ENCODE data around the gene PPP2R5B.
A peak's percentile ranks its signal among the peaks of the same experiment; 100 is the strongest.
"Not testable (repeated sequence)": the region's sequence is repeated elsewhere in the genome, so short reads cannot be mapped to it uniquely, and the experiment has no call there.

The PPP2R5B gene

GRCh38 chr11:64933213-64933934 is 8.9 kb downstream of the PPP2R5B start:
- no peak for DNase-seq

DNA sequence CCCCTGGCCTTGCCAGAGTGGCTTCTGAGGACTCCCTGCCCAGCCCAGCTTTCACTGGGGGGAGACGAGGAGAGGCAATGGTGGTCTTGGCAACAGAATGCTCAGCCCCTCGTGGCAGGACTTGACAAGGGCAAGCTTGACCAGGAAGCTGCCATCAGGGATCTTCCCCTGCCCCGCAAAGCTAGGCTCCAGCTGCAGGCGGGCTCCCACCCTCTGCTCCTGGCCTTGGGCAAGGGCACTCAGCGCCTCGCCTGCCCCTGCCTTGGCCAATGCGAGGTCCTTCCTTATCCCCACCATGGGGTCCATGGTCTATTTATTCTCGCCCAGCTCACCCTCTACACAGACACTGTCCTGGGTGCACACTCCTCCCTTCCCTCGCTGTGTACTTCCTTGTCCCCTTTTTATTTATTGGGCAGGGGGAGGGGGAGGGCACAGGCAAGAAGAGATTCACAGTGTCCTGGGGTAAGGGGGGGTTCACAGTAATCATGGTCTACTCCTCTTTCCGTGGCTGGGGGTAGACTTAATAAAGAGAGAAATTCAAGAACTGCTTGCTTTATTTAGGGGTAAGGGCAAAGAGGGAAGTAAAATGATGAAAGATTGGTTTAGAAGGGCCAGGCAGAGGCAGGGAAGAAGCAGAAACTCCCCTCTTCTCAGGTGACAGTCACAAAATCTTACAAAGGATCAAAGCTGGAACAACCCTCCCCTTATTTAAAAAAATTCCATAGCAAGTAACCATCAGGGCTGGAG is 9.6 kb downstream of the PPP2R5B start:
- DNase-seq, result no peak

- DNase-seq, result no peak
Measured at GRCh38 chr11:64934682-64935358, 10.3 kb downstream of the PPP2R5B start.

- DNase-seq, result no peak
Measured at GRCh38 chr11:64935359-64936081, 11.0 kb downstream of the PPP2R5B start, which contains the start of gene GPHA2. TSS of gene GPHA2 (minus strand) at chr11:64935893. CDS start at chr11:64935460, 433 bp downstream.

- no peak for DNase-seq
Measured at GRCh38 chr11:64936539-64936938, 12.1 kb downstream of the PPP2R5B start.

GRCh38 chr11:64947208-64947814 is 22.8 kb downstream of the PPP2R5B start:
- no peak for DNase-seq

DNA sequence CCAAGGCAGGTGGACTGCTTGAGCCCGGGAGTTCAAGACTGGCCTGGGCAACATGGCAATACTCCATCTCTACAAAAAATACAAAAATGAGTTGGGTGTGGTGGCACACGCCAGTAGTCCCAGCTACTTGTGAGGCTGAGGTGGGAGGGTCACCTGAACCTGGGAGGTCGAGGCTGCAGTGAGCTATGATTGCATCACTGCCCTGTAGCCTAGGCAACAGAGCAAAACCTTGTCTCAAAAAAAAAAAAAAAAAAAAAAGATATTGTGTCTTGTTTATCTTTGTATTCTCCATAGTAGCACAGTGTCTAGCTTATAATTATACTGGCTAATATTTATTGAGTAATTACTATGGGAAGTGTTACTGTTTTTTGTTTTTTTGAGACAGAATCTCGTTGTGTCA is 27.0 kb downstream of the PPP2R5B start:
- DNase-seq, result no peak

DNA sequence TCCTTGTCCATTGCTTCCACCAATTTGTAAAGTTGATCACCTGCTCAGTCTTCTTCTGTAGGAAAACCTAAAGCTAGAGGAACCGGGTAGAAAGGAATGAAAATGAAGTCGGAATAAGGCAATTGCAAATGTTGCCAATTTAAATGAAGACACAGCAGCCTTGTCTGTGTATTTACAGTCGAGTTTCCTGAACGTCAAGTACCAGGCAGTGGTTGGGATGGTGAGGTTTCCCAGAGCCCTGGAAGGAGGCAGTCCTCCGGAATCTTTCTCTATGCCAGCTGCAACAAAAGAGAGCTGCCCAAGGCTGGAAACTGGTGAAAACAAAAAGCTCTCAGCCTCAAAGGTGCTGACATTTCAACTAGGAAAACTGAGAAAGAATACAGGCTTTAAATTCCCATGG is 29.7 kb downstream of the PPP2R5B start:
- DNase-seq, result no peak

DNA sequence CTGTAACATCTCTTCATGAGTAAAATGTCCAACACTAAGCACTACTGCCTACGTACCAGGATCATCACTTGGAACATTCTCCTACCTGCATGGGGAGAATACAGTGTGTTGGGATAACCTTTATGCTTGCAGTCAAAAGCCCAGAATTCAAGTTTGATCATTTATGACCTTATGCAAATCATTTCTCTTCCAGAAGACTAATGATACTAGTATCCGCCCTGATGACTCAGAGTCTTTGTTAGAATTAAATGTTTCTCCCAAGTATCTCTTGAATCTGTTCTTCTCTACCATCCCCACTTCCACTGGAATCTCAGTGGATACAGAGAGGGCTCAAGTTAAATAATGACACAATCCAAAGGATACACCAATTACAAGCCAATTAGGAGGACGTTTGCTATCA is 35.0 kb downstream of the PPP2R5B start:
- DNase-seq, result no peak

- DNase-seq, result no peak
Measured at GRCh38 chr11:64960719-64961118, 36.2 kb downstream of the PPP2R5B start.

DNA sequence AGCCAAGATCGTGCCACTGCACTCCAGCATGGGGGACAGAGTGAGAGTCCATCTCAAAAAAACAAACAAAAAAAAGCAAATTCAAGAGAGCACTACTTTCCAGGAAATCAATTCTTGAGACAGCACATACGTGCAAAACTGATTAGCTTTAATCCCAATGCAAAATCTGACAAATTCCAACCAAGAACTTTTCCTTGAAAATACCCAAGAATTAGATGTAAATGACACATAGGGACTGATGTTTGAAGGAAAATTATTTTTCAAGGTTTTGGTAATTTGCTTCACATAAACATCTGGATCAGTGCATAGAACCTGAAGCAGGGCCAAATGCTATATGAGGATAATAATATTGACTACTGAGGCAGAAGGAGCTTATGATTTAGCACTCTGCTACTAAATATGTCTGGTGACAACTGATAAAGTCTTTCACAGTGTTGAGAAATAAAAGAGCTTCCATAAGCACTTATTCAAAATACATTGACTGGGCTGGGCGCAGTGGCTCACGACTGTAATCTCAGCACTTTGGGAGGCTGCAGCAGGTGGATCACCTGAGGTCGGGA is 38.7 kb downstream of the PPP2R5B start:
- DNase-seq, result no peak

DNA sequence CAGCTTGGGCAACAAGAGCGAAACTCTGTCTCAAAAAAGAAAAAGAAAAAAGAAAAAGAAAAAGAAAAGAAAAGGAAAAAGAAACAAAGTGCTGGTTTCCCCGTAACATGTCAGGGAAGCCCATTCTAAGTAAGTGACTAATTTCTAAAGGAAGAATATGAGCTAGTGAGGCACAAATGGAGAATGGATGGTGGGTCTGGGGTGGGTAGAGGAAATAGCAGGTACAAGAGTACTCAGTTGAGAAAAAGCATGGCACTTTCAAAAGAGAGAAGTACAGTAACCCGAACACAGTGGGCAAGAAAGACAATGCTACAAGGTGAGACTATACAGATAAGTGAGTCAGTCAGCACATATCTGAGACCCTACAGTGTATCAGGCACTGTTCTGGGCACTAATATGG is 42.9 kb downstream of the PPP2R5B start:
- no peak for DNase-seq

GRCh38 chr11:64969209-64969608 is 44.7 kb downstream of the PPP2R5B start:
- no peak for DNase-seq

- no peak for DNase-seq
Measured at GRCh38 chr11:64970731-64971151, 46.3 kb downstream of the PPP2R5B start.

- DNase-seq, result peak; percentile 60 to 91 (median 86)
Measured at GRCh38 chr11:64971421-64972233, 47.1 kb downstream of the PPP2R5B start, which contains the start of gene MAJIN. TSS of gene MAJIN (minus strand) at chr11:64972108. CDS start at chr11:64959405, 12,703 bp downstream.

DNA sequence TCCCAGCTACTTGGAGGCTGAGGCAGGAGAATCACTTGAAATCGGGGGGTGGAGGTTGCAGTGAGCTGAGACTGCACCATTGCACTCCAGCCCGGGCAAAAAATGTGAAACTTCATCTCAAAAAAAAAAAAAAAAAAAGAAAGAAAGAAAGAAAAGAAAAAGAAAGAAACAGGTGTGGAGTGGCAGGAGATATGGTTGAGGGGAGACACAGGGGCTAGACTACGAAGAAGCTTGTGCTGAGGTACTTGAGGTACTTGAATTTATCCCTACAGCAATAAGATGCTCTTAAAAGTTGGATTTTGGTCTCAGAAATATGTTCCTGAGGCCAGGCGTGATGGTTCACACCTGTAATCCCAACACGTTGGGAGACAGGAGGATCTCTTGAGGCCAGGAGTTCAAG is 49.6 kb downstream of the PPP2R5B start:
- DNase-seq, result no peak

- no peak for DNase-seq
Measured at GRCh38 chr11:64976651-64977050, 52.2 kb downstream of the PPP2R5B start.

GRCh38 chr11:64983339-64983738 is 58.9 kb downstream of the PPP2R5B start:
- not testable (repeated sequence) for DNase-seq

Data from activated naive CD4-positive, alpha-beta T cell (primary cell).